RWPE1 (cell line): ENCODE results near the gene ERFE.
A peak's percentile ranks its signal among the peaks of the same experiment; 100 is the strongest.

Experiments
- CTCF ChIA-PET: fragments of 350-600 bp; sonication (Branson Sonifier 250); formaldehyde crosslinking; extraction: SDS; loops from one replicate; lab custom pipeline; 2021; lab: Yijun Ruan, JAX
- POLR2A ChIA-PET: fragments of 400-600 bp; formaldehyde crosslinking; extraction: SDS; loops from one replicate; lab custom pipeline; 2020; ENCODE audit warnings: antibody characterized with exemption; ENCODE audit not compliant: low non-redundant PET; lab: Yijun Ruan, JAX
- DNase-seq: peaks from one replicate; pipeline ENCODE4 v3.0.0; 2012; ENCODE audit warnings: low spot score
- H3K27ac ChIP-seq: fragments of 450-650 bp; 2 replicates; pipeline ENCODE4 v1.5.1; 2017
- CTCF ChIP-seq: fragments of 450-650 bp; conservative IDR thresholded peaks from 2 replicates; pipeline ENCODE4 v1.5.1; 2017; ENCODE audit warnings: low read depth, mild to moderate bottlenecking

ERFE gene

GRCh38 chr2:238144262-238144661 lies 14.5 kb upstream of the ERFE start:
- TF ChIP-seq CTCF, result no peak
- no peak for DNase-seq
- POLR2A ChIA-PET, result interaction anchor here (0.6 kb wide), 1 partner anchor 408 kb away, joined by 6 read pairs; no protein-coding TSS in a partner anchor
- H3K27ac ChIP-seq, result peak overlapping the region; percentile 71
- CTCF ChIA-PET, result interaction anchor here (0.9 kb wide), 1 partner anchor 286 kb away, joined by 4 read pairs; no protein-coding TSS in a partner anchor

DNA sequence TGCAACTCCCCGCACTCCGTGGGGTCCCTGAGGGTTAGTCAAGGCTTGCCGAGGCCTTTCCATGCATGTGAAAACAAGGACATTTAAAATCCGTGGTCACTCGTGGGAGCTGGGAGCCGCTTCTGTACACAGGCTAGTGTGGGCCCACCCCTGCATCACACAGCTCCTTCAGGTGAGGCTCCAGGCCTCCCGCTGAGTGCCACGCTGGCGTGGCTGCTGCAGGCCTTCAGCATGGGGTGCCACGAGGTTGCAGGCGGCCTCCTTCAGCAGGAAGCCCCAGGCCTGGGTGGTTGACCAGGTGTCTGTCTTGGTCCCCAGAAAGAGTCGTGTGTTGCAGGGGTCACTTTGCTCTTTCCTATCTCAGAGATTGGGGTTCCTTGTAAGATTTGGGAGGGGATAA lies 13.7 kb upstream of the ERFE start:
- ChIA-PET POLR2A (no interaction called here), CTCF (no interaction called here)
- no peak for DNase-seq
- H3K27ac ChIP-seq, result peak overlapping the region; percentile 71
- no peak for TF ChIP-seq CTCF

DNA sequence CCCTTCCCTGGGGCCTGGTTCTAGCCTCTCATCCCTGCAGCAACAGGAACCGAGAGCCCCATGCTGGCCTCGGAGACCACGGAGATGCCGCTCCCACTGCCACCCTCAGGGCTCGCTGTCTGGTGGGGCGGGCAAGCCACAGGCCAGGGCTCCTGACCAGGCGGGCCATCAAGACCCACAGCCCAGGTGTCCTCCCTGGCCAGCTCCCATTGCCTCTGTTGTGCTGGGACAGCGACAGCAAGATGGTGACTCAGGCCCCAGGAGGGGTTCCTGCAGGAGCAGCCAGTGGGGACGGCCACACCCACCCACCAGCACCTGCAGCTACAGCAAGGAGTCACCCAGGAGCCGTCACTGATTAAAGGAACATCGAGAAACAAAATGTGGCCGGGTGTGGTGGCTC lies 12.9 kb upstream of the ERFE start:
- peak overlapping the region; percentile 71 for H3K27ac ChIP-seq
- DNase-seq, result no peak
- no peak for TF ChIP-seq CTCF
- POLR2A ChIA-PET, result no interaction called here
- CTCF ChIA-PET, result interaction anchor here (0.6 to 1.5 kb wide), 2 partner anchors 13 to 160 kb away, joined by 4 to 6 read pairs; partner anchors contain the start of gene ERFE

GRCh38 chr2:238146884-238147544 lies 11.8 kb upstream of the ERFE start:
- TF ChIP-seq CTCF, result no peak
- POLR2A ChIA-PET, result no interaction called here
- DNase-seq, result no peak
- CTCF ChIA-PET, result interaction anchor here (0.7 to 1.5 kb wide), 4 partner anchors 9 to 288 kb away, joined by 3 to 6 read pairs (median 5); partner anchors contain the start of genes ERFE and KLHL30
- H3K27ac ChIP-seq, result peak overlapping the region; percentile 13; the same call in 1 of the 2 replicates

DNA sequence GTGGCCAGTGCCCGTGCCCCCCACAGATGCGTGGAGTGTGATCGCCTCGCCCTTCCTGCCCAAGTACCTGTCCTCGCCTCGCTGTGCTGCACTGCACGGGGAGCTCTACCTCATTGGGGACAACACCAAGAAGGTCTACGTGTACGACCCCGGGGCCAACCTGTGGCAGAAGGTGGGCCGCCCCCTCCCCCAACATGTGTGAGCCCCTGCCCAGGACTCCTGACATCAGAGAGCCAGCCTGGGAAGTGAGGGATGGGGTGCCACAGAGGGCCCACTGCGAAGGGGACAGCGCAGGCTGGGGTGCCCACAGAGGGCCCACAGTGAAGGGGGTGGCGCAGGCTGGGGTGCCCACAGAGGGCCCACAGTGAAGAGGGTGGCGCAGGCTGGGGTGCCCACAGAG lies 9.8 kb upstream of the ERFE start:
- TF ChIP-seq CTCF, result no peak
- CTCF ChIA-PET, result no interaction called here
- no peak for DNase-seq
- no peak overlapping the region for H3K27ac ChIP-seq
- POLR2A ChIA-PET, result no interaction called here

DNA sequence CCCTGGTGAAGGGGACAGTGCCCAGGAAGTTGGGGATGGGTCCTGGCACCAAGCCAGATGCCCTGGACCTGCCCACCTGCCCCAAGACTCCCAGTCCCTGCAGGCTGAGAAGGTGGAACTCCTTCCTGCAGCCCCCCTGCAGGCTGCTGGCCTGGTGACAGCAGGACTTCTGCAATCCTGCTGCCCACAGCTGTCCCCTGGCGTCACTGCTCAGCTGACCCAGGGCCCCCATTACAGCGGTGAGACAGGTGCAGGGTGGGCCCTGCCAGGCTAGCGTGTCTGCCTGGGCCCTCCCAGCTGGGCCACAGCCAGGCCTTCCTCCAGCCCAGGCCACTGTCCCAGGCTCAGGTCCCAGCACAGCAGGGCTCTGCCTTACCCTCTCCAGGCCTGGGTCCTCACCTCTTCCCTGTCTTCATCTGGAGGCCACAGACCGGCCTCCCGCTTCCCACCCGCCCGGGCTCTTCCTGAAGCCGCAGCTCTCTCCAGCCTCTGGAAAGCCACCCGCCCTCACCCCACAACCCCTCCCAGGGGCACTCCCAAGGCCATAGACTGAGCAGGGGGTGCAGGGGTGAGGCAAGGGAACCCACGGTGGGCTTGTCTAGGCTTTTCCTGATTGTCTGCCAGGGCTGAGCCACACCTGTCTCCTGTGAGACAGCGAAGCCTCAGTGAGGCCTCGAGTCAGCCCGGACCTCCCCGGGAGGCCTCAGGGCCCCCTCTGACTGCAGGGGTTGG lies 8.8 kb upstream of the ERFE start:
- DNase-seq, result no peak
- H3K27ac ChIP-seq, result no peak overlapping the region
- POLR2A ChIA-PET, result no interaction called here
- CTCF ChIA-PET, result no interaction called here
- TF ChIP-seq CTCF, result no peak
